Transverse colon (tissue), 4 donors: ENCODE measurements around the gene SLIT3.

Experiments used
- EP300 ChIP-seq: sonication (generic); formaldehyde crosslinking; IDR thresholded peaks from one replicate; pipeline ENCODE4 v1.6.1; 2017; ENCODE audit warnings: antibody characterized with exemption, low read depth
- POLR2A ChIP-seq: fragments of 450-650 bp; IDR thresholded peaks from one replicate; pipeline ENCODE4 v1.6.1; 2016; ENCODE audit warnings: antibody characterized with exemption, mild to moderate bottlenecking, moderate library complexity
- POLR2AphosphoS5 ChIP-seq, 3 donors: sonication (generic); formaldehyde crosslinking; IDR thresholded peaks; one replicate each; pipeline ENCODE4 v1.6.1; 2016; ENCODE audit warnings: antibody characterized with exemption in 3 of 3
- TF ChIP-seq, protein P1 (sequence below), 5 experiments: fragments of 200-600 bp in 3 of 5; fragments of 450-650 bp in 2 of 5; sonication (generic) in 3 of 5; IDR thresholded peaks; 1 replicate in 2 of 5; 2 replicates in 3 of 5; pipeline ENCODE4 v1.5.1; 2016 to 2017; ENCODE audit warnings: antibody characterized with exemption in 5 of 5, inconsistent platforms in 3 of 5, mild to moderate bottlenecking in 2 of 5, moderate library complexity in 1 of 5

DNA sequence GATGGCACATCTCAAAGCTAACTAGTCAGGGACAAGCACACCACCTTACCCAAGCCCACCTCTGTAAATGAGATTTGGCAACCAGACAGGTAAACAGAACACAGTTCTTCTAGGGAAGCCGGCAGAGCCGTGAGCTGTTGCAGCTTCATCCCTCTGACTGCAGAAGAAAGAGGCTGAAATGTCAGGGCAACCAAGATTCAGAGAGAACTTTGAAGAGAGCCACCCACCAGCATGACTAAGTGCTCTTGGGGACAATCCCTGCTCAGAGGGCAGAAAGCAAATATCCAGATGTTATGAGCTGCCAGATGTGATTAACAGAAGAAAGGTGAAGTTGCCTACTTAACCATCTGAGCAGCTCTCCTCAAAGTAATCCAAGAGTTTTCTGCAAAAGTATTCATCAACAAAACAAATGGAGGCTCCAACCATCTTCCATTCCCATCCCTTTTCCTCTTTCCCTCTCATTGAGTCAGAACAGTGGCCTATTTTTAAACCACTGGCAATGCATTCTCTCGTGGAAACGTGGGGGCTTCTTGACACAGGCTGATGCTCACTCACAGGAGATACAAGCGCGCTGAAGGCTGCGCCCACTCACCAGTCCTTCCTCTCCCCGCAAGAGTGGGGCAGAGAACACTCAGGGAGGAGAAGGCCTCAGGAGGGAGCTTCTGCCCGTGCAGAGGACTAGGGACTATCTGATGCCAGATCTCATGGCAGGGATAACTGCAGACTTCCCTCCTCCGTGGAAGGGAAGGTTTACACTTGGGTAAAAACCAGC lies 57.1 kb downstream of the SLIT3 start:
- TF ChIP-seq, protein P1, sequence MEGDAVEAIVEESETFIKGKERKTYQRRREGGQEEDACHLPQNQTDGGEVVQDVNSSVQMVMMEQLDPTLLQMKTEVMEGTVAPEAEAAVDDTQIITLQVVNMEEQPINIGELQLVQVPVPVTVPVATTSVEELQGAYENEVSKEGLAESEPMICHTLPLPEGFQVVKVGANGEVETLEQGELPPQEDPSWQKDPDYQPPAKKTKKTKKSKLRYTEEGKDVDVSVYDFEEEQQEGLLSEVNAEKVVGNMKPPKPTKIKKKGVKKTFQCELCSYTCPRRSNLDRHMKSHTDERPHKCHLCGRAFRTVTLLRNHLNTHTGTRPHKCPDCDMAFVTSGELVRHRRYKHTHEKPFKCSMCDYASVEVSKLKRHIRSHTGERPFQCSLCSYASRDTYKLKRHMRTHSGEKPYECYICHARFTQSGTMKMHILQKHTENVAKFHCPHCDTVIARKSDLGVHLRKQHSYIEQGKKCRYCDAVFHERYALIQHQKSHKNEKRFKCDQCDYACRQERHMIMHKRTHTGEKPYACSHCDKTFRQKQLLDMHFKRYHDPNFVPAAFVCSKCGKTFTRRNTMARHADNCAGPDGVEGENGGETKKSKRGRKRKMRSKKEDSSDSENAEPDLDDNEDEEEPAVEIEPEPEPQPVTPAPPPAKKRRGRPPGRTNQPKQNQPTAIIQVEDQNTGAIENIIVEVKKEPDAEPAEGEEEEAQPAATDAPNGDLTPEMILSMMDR (IDR thresholded peaks at IDR 0.05): no peak
- no peak for TF ChIP-seq POLR2A
- TF ChIP-seq POLR2AphosphoS5 (IDR thresholded peaks at IDR 0.05): no peak
- TF ChIP-seq EP300: no peak
